GM12873 (cell line): Measurements from ENCODE around the gene ZEB1.

Source experiments
- TF ChIP-seq, protein P1 (sequence below): IDR thresholded peaks from 2 replicates; pipeline ENCODE4 v1.5.1; 2012; ENCODE audit warnings: low read depth, mild to moderate bottlenecking, moderate library complexity, low read length, control low read depth; ENCODE audit not compliant: insufficient read depth; ENCODE audit errors: missing control alignments

ZEB1 gene

DNA sequence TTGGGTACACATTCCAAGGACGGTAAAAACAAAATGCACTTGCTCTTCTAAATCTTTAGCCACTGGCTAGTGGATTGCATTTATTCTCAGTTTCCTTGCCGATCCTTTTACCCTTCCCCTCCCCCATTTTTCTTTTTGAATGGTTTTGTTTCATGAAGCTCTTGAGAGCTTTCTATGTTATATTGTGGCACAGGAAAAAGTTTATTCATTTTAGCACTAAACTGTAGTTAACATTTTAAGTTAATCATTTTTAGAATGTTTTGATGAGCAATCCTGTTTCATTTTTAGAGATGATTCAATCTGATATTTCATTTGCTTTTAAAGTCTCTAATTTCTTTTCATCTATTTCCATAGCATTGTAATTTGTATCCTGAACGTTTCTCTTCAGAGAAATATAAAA lies 24.0 kb downstream of the ZEB1 start:
- TF ChIP-seq, protein P1, sequence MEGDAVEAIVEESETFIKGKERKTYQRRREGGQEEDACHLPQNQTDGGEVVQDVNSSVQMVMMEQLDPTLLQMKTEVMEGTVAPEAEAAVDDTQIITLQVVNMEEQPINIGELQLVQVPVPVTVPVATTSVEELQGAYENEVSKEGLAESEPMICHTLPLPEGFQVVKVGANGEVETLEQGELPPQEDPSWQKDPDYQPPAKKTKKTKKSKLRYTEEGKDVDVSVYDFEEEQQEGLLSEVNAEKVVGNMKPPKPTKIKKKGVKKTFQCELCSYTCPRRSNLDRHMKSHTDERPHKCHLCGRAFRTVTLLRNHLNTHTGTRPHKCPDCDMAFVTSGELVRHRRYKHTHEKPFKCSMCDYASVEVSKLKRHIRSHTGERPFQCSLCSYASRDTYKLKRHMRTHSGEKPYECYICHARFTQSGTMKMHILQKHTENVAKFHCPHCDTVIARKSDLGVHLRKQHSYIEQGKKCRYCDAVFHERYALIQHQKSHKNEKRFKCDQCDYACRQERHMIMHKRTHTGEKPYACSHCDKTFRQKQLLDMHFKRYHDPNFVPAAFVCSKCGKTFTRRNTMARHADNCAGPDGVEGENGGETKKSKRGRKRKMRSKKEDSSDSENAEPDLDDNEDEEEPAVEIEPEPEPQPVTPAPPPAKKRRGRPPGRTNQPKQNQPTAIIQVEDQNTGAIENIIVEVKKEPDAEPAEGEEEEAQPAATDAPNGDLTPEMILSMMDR = no peak

DNA sequence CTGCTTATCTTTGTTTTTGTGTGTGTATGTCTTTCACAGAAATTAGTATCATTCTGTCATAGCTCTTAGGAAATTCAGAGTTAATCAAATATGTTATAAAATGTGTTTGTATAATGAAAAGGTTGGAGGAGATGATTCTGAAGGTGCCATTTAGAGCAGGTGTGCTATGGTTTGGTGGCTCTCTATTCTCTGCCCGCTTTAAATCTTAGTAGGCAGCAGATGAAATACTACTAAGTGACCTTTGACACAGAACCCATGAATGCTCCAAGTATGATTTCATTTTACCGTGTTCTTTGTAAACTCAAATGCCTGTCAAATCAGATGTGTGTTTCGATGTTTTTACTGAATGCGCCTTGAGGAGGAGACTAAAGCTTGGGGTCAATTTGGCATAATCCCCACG lies 24.5 kb downstream of the ZEB1 start:
- TF ChIP-seq, protein P1 = no peak

DNA sequence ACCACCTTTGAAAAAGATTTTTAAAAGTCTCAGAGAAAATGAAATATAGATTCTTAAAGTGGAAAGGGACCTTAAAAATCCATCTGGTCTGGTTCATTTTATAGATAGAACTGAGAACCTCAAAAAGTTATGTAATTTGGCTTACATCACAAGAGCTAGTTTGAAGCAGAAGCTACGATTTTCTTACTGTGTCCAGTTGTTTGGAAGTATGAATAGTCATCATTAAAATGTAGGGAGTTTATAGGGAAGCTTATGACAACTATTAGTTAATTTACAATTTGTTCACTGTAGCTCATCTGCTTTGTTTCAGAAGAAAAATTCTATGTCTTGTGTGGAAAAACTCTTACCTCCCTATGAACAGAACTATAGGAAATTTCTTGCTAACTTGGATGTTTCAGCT lies 26.9 kb downstream of the ZEB1 start:
- TF ChIP-seq, protein P1 = no peak

DNA sequence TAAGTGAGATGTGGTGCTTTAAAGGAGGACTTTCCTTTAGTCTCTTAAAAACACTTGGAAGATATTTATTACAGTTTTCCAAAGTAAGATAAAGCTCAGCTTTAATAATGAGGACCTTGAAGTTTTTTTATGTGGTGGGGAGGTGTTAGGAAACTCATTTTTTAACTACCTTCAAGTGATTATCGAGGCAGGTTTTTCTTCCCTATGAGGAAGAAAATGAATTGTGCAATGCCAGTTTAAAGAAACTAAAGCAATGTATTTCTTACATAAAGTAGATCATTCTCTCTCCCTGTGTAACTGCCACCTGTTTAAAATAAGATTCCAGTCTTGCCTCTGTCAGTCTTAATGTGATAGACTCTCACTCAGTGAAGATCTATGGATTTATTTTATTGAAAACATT lies 27.9 kb downstream of the ZEB1 start:
- TF ChIP-seq, protein P1 = no peak

DNA sequence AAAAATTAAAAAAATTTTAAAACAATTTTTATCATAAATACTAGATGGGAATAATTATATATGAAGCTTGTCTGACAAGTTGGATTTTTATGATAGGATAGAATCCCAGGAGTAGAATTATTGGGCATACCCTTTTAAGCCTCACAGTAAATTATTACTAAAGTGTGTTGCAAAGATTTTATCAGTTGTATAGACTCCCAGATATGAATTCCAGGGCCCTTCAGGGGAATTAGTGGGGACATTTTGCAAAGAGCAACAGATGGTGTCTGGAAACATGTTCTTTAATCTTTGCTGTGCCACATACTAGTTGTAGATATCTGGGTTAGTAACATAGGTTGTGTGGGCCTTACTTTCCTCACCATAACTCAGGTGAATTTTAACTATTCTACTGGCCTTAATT lies 28.7 kb downstream of the ZEB1 start:
- TF ChIP-seq, protein P1 = no peak

DNA sequence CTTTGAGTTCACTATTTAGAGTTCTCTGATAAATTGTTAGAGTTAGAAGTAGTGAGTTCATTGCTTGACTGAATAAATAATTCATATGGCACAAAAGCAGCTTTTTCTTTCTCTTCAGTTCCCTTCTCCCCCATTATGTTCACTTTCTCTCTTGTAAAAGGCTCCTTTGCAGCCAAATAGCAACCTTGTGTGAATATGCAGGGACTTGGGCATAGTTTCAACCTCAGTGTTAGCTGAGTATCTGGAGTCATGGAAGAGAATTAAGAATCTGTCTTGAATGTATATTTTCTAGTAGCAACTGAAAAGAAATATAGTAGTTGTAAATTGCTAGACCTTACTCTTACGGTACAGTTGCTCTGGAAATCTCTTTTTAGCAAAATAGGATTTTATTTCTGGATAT lies 31.9 kb downstream of the ZEB1 start:
- TF ChIP-seq, protein P1 = no peak

DNA sequence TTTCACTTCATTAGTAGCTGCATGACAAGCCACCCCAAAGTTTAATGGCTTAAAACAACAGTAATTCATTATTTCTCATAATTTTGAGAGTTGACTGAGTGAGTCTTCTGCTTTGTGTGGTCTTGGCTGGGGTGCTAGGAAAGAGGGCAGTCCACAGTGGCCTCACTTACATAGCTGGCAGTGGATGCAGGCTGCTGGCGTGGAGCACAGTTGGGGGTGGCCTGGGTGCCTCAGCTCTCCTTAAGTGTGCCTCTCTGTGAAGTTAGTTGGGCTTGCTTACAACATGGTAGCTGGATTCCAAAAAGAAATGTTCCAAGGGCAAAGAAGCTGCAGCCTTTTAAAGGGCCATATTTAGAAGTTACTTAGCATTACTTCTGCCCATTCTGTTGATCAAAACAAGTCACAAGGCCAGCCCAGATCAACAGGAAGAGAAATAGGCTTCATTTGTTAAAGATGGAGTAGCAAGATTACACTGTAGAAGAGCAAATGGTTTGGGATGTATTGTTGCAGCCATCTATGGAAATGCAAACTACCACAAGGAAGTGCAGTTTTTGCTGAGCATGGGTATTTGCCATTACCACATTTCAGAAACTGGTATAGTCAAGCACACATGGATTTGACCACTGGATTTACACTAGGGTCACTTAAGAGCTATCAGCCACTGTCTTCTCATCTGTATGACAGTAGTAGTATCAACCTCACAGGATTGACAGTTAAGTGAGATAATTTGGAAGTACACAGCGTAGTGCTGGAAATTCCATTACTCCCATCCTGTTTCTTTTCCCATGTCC lies 33.6 kb downstream of the ZEB1 start:
- TF ChIP-seq, protein P1 = no peak

DNA sequence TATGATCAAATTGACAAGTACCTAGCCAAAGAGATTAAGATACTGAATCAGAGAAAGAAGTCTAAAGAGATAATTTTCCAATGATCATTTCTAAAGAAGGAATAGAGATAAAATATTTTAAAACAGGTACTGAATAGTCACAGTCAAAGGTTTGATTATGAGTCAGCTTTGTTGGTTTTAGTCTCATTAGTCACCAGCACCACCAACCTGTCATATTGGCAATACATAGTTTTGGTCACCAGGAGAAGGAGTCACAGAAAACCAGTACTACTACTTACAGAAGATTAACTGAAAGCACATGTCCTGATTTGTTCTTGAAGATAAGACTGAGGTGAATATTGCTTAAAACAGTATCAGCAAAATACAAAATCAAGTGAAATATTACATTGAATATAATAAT lies 34.6 kb downstream of the ZEB1 start:
- TF ChIP-seq, protein P1 = peak; percentile 36
